GM18498 (cell line): Measurements from ENCODE around the gene PEX14.
A peak's percentile ranks its signal among the peaks of the same experiment; 100 is the strongest.
"Not testable (repeated sequence)": the region's sequence is repeated elsewhere in the genome, so short reads cannot be mapped to it uniquely, and the experiment has no call there.

Source experiments
- ATAC-seq: cut with Tn5 transposase; IDR thresholded peaks from one replicate; pipeline ENCODE4 v1.9.1; 2021; ENCODE audit warnings: mild to moderate bottlenecking, moderate library complexity; ENCODE audit not compliant: unreplicated experiment

The PEX14 gene

GRCh38 chr1:10474613-10475507, at the start of gene PEX14:
Gene PEX14, plus strand, starts transcription at chr1:10474950. Its CDS starts 17 bp downstream, at chr1:10474967.
- peak; percentile 72 for ATAC-seq

DNA sequence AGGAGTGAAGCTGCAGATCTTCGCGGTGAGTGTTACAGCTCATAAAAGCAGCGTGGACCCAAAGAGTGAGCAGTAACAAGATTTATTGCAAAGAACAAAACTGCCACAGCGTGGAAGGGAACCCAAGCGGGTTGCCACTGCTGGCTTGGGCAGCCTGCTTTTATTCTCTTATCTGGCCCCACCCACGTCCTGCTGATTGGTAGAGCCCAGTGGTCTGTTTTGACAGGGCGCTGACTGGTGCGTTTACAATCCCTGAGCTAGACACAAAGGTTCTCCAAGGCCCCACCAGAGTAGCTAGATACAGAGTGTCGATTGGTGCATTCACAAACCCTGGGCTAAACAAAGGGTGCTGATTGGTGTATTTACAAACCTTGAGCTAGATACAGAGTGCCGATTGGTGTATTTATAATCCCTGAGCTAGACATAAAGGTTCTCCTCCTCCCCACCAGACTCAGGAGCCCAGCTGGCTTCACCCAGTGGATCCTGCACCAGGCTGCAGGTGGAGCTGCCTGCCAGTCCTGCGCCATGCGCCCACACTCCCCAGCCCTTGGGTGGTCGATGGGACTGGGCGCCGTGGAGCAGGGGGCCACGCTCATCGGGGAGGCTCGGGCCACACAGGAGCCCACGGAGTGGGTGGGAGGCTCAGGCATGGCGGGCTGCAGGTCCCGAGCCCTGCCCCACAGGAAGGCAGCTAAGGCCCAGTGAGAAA, 48.8 kb upstream of the PEX14 start:
- not testable (repeated sequence) for ATAC-seq

- not testable (repeated sequence) for ATAC-seq
These were observed 48.3 kb upstream of the PEX14 start for GRCh38 chr1:10426535-10426848.

- no peak for ATAC-seq
These were observed 45.8 kb upstream of the PEX14 start for GRCh38 chr1:10428984-10429383.

DNA sequence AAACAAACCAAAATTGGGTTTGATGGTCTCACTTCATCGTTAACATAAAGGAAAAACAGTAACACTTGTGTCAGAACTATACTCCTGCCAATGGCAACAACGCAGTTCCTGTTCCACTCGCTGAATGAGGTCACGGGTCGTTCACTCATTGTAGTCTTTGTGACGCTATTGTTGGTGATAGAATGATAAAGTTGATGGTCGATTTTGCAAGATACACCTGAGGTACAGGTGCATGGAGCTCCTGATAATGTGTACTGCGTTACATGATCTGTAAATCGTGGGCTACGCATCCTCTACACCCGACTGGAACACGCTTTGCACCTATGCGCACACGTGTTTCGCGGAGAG, 44.9 kb upstream of the PEX14 start:
- ATAC-seq, result peak; percentile 3

DNA sequence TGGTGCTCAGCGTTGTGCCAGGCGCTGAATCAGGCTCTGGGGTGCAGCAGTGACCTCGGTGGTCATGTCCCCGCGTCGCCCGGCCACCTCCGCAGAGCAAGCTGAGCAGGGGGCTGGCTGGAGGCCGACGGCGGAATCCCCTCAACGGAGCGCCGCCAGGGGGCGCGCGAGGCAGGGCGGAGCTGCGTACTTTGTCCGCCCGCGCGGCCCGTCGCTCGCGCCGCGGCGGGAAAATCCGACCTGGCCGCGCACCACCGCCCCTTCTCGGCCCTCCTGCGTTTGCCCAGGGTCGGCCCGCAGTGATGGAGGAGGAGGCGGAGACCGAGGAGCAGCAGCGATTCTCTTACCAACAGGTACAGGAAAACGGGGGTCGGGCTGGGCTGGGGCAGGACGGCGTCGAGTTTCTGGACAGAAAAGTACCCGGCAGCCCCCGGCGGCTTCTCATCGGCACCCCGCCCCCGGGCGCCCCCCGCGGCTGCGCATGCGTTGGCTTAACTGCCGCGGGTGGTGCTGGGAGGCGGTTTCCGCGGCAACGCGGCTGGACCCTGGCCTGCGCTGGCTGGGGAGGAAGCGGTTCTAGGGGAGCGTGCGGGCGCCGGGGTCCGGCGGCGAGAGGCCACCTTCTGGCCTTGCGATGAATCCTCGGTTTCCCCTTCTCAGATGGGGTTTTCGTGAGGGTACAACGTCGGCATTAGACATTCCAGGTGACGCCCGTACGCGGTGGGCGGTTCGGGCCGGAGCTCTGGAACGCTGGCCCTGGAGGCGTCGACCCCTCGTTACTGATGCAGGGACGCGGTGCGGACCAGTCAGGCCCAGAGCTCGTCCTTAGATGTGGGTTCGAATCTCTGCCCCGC, 44.3 kb upstream of the PEX14 start, which contains the start of gene CENPS:
Gene CENPS, plus strand, starts transcription at position 218 of the 854 bp plus-strand sequence. Its CDS starts 85 bp downstream, at position 303.
- ATAC-seq, result peak; percentile 86

GRCh38 chr1:10431070-10431730, 43.5 kb upstream of the PEX14 start:
- ATAC-seq, result no peak

DNA sequence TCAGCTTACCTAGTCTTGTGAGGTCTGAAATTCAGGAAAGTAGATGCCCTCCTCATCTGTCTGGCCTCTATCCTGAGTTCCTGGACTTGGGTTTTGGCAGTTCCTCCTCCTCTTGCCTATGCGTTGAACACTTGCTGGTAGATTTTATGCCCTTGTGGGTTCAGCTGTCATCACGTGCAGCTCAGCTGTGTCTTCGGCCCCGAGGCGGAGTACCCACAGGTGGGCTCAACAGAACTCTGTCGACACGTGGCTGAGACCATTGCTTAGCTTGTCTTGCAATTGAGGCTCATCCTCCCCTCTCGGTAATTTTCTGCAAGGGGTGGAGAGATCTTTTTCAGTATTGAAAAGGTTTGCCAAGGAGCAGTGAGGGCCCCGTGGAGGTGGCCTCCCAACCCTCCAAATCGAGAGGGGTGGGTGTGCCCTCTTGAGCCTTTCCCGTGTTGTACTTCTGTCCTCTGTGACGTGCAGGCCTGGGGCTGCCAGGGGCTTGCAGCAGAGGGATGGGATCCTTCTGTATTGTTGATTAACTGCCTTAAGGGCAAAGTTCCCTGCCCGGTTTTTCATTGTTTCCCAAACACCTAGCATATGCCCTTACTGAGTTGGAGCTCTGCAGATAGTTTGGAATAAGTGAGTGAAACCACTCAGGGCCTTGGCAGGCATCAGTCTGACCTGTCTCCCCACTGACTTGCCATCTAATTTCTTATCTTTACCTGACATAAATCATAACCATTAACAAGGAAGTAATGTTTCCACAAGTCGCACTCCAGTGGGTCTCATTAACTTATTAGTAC, 41.6 kb upstream of the PEX14 start:
- ATAC-seq, result no peak

DNA sequence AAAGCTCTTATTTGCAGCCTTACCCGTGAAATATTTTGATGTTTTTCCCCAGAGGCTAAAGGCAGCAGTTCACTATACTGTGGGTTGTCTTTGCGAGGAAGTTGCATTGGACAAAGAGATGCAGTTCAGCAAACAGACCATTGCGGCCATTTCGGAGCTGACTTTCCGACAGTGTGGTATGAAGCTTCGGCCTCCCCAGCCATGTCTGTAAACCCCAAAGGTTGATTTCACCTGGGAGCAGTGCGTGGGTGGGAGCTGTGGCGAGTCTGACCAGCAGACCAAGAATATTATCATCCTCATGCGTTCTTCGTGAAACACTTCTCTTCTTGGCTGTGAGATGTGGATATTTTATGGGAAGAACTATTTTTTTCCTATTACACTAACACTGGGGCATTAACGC, 41.0 kb upstream of the PEX14 start:
- no peak for ATAC-seq

GRCh38 chr1:10434590-10434989, 40.2 kb upstream of the PEX14 start:
- no peak for ATAC-seq

DNA sequence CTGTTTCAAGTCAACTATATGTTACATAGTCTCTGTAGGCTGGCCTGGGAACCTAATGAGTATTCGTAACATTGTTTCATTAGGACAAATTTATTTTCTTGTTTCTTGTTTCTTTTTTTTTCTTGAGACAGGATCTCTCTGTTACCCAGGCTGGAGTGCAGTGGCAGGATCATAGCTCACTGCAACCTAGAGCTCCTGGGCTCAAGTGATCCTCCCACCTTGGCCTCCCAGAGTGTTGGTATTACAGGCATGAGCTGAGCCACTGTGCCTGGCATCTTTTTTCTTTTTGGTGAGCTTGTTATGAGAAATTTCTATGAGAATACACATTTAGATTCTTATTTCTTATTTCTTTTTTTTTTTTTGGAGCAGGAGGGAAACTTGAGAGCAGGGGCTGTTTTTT, 37.7 kb upstream of the PEX14 start:
- ATAC-seq, result no peak

GRCh38 chr1:10438677-10439163, 36.0 kb upstream of the PEX14 start:
- ATAC-seq, result no peak

DNA sequence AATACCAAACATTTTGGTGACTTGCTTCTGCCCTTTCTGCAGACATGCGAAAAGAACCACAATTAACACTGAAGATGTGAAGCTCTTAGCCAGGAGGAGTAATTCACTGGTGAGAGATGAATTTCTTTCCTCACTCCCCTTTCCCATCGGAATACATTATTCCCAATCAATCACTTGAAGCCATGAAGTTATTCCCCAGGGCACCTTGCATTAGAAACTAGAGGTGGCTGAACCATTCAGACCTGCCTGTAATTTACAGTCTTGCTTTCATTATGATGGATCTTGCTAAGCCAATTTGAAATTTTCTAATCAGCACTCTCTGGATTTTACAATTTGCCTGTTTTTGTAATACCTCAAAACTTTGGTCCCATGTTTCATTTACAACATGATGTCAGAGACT, 34.4 kb upstream of the PEX14 start:
- ATAC-seq, result no peak

DNA sequence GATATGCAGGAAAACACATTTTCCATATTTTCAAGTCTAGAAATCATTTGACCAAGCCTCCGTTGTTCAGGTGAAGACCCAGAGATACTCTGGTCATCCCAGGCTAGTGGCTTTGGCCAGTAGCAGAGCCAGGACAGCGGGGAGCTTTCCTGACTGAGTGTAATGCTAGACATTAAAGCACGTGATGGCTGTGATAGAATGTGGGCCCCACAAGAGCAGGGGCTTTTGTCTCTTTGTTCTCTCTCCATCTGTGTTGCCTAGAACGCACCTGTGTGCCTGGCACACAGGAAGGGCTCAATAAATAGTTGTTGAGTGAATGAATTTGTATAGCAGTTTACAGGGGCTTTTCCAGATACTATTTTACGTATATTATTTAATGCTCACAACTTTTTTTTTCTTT, 34.0 kb upstream of the PEX14 start:
- no peak for ATAC-seq

- no peak for ATAC-seq
These were observed 30.5 kb upstream of the PEX14 start for GRCh38 chr1:10444248-10444647.

GRCh38 chr1:10444795-10445397, 29.9 kb upstream of the PEX14 start:
- no peak for ATAC-seq

DNA sequence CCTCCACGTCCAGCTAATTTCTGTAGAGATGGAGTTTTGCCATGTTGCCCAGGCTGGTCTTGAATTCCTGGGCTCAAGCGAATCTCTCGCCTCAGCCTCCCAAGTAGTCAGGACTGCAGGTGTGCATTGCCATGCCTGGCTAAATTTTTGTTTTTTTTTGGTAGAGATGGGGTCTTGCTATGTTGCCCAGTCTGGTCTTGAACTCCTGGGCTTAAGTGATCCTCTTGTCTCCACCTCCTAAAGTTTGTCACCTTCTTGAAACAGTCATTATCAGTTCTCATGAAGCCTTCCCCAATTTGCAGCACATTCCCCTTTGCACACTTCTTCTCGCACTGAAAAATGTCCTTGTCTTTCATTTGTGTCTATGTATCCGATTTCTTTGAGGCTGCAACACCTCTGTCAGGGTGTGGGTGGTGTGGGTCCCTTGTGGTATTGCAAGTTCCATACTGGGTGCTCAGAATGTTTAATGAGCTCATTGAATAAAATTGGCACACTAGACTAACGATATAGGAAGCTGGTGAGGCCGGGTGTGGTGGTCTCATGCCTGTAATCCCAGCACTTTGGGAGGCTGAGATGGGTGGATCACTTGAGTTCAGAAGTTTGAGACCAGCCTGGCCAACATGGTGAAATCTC, 27.8 kb upstream of the PEX14 start:
- ATAC-seq, result no peak

DNA sequence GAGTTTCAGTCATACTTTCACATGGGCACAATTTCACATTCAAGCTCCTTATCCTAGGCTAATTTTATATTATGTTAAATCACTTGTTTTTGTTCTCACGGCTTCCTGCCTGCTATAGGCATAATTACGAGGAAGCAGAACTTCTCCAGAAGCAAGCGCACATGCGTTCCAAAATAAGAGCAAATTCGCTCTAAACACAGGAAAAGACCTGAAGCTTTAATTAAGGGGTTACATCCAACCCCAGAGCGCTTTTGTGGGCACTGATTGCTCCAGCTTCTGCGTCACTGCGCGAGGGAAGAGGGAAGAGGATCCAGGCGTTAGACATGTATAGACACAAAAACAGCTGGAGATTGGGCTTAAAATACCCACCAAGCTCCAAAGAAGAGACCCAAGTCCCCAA, 25.0 kb upstream of the PEX14 start, which contains the start of gene CORT:
Gene CORT, plus strand, starts transcription at position 281 of the 400 bp plus-strand sequence. CDS start 193 bp downstream, outside the sequence.
- ATAC-seq, result no peak
